B cell (primary cell): ENCODE measurements around the gene FBN2. TPM values are rescaled to one million over a fixed set of nuclear protein-coding genes. Genes with fewer than 3 reads are reported as not detected.

ENCODE experiments used
- ATAC-seq: fragments of 200-7000 bp; cut with Tn5 transposase; one replicate; pipeline ENCODE4 v1.10.0; 2021; ENCODE audit warnings: low read depth, mild to moderate bottlenecking, moderate number of reproducible peaks, moderate library complexity
- CTCF ChIA-PET: fragments of 350-600 bp; sonication (Branson Sonifier 250); formaldehyde crosslinking; loops from one replicate; lab custom pipeline; 2021; ENCODE audit warnings: antibody characterized with exemption, inconsistent platforms; lab: Charles Lee
- POLR2A ChIA-PET: fragments of 350-600 bp; sonication (Branson Sonifier 250); formaldehyde crosslinking; loops from one replicate; lab custom pipeline; 2021; ENCODE audit warnings: antibody characterized with exemption; lab: Charles Lee
- DNase-seq: peaks from one replicate; pipeline ENCODE4 v3.0.0; 2013
- H2AFZ ChIP-seq: 2 replicates; pipeline ENCODE4 v1.6.1; 2012; ENCODE audit warnings: mild to moderate bottlenecking, low read depth, low read length; ENCODE audit not compliant: insufficient read depth, poor library complexity, severe bottlenecking
- H3K27ac ChIP-seq, 2 donors: 1 replicate in 1 of 2; 2 replicates in 1 of 2; pipeline ENCODE4 v1.5.1; 2012 to 2013; ENCODE audit warnings: low read length in 2 of 2, mild to moderate bottlenecking in 2 of 2, moderate library complexity in 1 of 2
- H3K27me3 ChIP-seq, 4 experiments: fragments of 200-600 bp in 1 of 4; sonication (generic) in 1 of 4; replicated peaks in 1 of 4; 1 replicate in 2 of 4; 2 replicates in 2 of 4; pipeline versions ENCODE4 v1.6.1 to v1.7.0; 2013 to 2016; ENCODE audit warnings: low read length in 3 of 4, mild to moderate bottlenecking in 2 of 4, mixed read lengths in 1 of 4, moderate library complexity in 1 of 4; ENCODE audit not compliant: insufficient read depth in 4 of 4, control insufficient read depth in 3 of 4; ENCODE audit errors: control extremely low read depth in 1 of 4
- H3K36me3 ChIP-seq, 2 experiments: replicated peaks in 1 of 2; 1 replicate in 1 of 2; 2 replicates in 1 of 2; pipeline versions ENCODE4 v1.6.1 to v1.7.1; 2013; ENCODE audit warnings: low read length in 1 of 2; ENCODE audit not compliant: insufficient read depth in 2 of 2, control insufficient read depth in 1 of 2; ENCODE audit errors: control extremely low read depth in 1 of 2, extremely low read depth in 1 of 2
- H3K4me1 ChIP-seq, 2 donors: fragments of 200-600 bp in 1 of 2; sonication (generic) in 1 of 2; 1 replicate in 1 of 2; 2 replicates in 1 of 2; pipeline versions ENCODE4 v1.5.1 to v1.6.1; 2013 to 2017; ENCODE audit warnings: low read length in 2 of 2; ENCODE audit not compliant: control insufficient read depth in 2 of 2, insufficient read depth in 2 of 2
- H3K4me2 ChIP-seq: replicated peaks from 2 replicates; pipeline ENCODE3; 2012; ENCODE audit warnings: mild to moderate bottlenecking, low read depth, low read length; ENCODE audit not compliant: poor library complexity, severe bottlenecking
- H3K4me3 ChIP-seq, 5 experiments: fragments of 200-600 bp in 1 of 5; sonication (generic) in 1 of 5; 1 replicate in 3 of 5; 2 replicates in 2 of 5; pipeline versions ENCODE4 v1.5.1 to v1.7.0; 2011 to 2016; ENCODE audit warnings: low read length in 4 of 5, mild to moderate bottlenecking in 4 of 5, low read depth in 2 of 5, control low read depth in 1 of 5, moderate library complexity in 1 of 5; ENCODE audit not compliant: insufficient read depth in 1 of 5; ENCODE audit errors: control extremely low read depth in 1 of 5, extremely low read depth in 1 of 5
- H3K79me2 ChIP-seq: fragments of 200-600 bp; sonication (generic); one replicate; pipeline ENCODE4 v1.6.0; 2016; ENCODE audit warnings: low read length; ENCODE audit not compliant: control insufficient read depth, insufficient read depth
- H3K9ac ChIP-seq: fragments of 200-600 bp; sonication (generic); 2 replicates; pipeline ENCODE4 v1.6.1; 2017; ENCODE audit warnings: mild to moderate bottlenecking, low read length, moderate library complexity
- H3K9me3 ChIP-seq, 3 donors: one replicate each; pipeline versions ENCODE4 v1.6.1 to v1.7.1; 2013; ENCODE audit warnings: low read length in 2 of 3; ENCODE audit not compliant: control insufficient read depth in 2 of 3, insufficient read depth in 1 of 3; ENCODE audit errors: control extremely low read depth in 1 of 3
- H4K20me1 ChIP-seq: 2 replicates; pipeline ENCODE4 v1.6.0; 2012; ENCODE audit warnings: mild to moderate bottlenecking, low read length; ENCODE audit not compliant: insufficient read depth, control insufficient read depth, poor library complexity, severe bottlenecking
- H3K27ac Mint-ChIP-seq: one replicate; pipeline ENCODE4 v1.8.0; 2021; ENCODE audit warnings: mixed read lengths
- H3K27me3 Mint-ChIP-seq: one replicate; pipeline ENCODE4 v1.8.0; 2021; ENCODE audit warnings: mixed read lengths
- H3K4me1 Mint-ChIP-seq: one replicate; pipeline ENCODE4 v1.8.0; 2021; ENCODE audit warnings: mixed read lengths
- H3K4me3 Mint-ChIP-seq: one replicate; pipeline ENCODE4 v1.8.0; 2021; ENCODE audit warnings: mixed read lengths
- H3K9me3 Mint-ChIP-seq: one replicate; pipeline ENCODE4 v1.8.0; 2022; ENCODE audit warnings: mixed read lengths; ENCODE audit not compliant: insufficient read depth
- CTCF ChIP-seq: fragments of 200-600 bp; IDR thresholded peaks from one replicate; pipeline ENCODE4 v1.8.0; 2022; ENCODE audit warnings: antibody characterized with exemption, mild to moderate bottlenecking
- EZH2 ChIP-seq: IDR thresholded peaks from 2 replicates; pipeline ENCODE4 v1.6.1; 2012; ENCODE audit warnings: borderline replicate concordance, low read depth, mild to moderate bottlenecking, moderate library complexity, low read length; ENCODE audit not compliant: insufficient read depth, poor library complexity, severe bottlenecking
- WGBS: methylation state at CpG from one replicate; pipeline ENCODE4 v1.1.5; 2013; ENCODE audit warnings: missing lambda C conversion rate; ENCODE audit not compliant: insufficient coverage; 5-methylcytosine and 5-hydroxymethylcytosine counted together
- intact Hi-C: fragments of 100-400 bp; cut with micrococcal nuclease; formaldehyde crosslinking; loops from one replicate; pipeline ENCODE4 v1.10.0; 2022
- polyA plus RNA-seq: library from polyadenylated mRNA; depleted of rRNA; stranded (reverse); fragments of >200 nt; gene quantifications from 2 replicates; pipeline ENCODE4 v1.2.3, GENCODE V29; 2012
- total RNA-seq, 2 donors: library from RNA; stranded (reverse); fragments of 120-200 nt in 1 of 2; gene quantifications; 1 replicate in 1 of 2; 2 replicates in 1 of 2; pipeline versions ENCODE4 v1.2.3 to v1.2.4, GENCODE V29; 2013 to 2022

Gene FBN2
- total and polyA plus RNA-seq, 2 donors (not counting 1 experiment from before 2014, with no cell fraction given): 0.03 TPM; not detected in 1

GRCh38 chr5:128346038-128346437, 192.0 kb downstream of the FBN2 start:
- POLR2A ChIA-PET: no interaction called here
- no peak overlapping the region for H2AFZ ChIP-seq
- no peaks in the 10 kb centered on the region for H3K4me1 Mint-ChIP-seq
- ATAC-seq: no peak
- peaks cover 0 to 6% (median 0%) of the 10 kb centered on the region in 3 donors for H3K9me3 ChIP-seq
- H3K4me3 Mint-ChIP-seq: no peak overlapping the region
- H3K36me3 ChIP-seq: no peaks in the 10 kb centered on the region
- CTCF ChIA-PET: no interaction called here
- no peak for DNase-seq
- H3K9me3 Mint-ChIP-seq: no peaks in the 10 kb centered on the region
- H3K27me3 ChIP-seq: no peaks in the 10 kb centered on the region
- no peak overlapping the region for H3K4me3 ChIP-seq
- H3K4me1 ChIP-seq: no peaks in the 10 kb centered on the region
- no peak overlapping the region for H3K27ac Mint-ChIP-seq
- no peak overlapping the region for H3K4me2 ChIP-seq
- no peak overlapping the region for H3K9ac ChIP-seq
- no peaks in the 10 kb centered on the region for H3K27me3 Mint-ChIP-seq
- intact Hi-C loops: no loop called here
- no peak overlapping the region for H3K27ac ChIP-seq
- WGBS: no CpG with 5 or more reads among the region's 3 CpGs
- TF ChIP-seq EZH2 (no peak), CTCF (no peak)
- no peaks in the 10 kb centered on the region for H3K79me2 ChIP-seq
- no peaks in the 10 kb centered on the region for H4K20me1 ChIP-seq

GRCh38 chr5:128345247-128345646, 192.8 kb downstream of the FBN2 start:
- intact Hi-C loops: no loop called here
- Histone ChIP-seq H3K4me1 (no peaks in the 10 kb centered on the region), H3K27ac (no peak overlapping the region), H3K36me3 (no peaks in the 10 kb centered on the region), H3K4me3 (no peak overlapping the region), H3K27me3 (no peaks in the 10 kb centered on the region), H4K20me1 (no peaks in the 10 kb centered on the region), H3K9ac (no peak overlapping the region), H3K79me2 (no peaks in the 10 kb centered on the region), H2AFZ (no peak overlapping the region), H3K9me3 (peaks cover 0 to 6% (median 0%) of the 10 kb centered on the region in 3 donors), H3K4me2 (no peak overlapping the region)
- POLR2A ChIA-PET: no interaction called here
- ATAC-seq (no peak), DNase-seq (no peak)
- no peak for TF ChIP-seq CTCF
- TF ChIP-seq EZH2: no peak
- WGBS: 92% methylated on average over 16 of the region's 16 CpGs
- Mint-ChIP-seq H3K27me3 (no peaks in the 10 kb centered on the region), H3K4me3 (no peak overlapping the region), H3K4me1 (no peaks in the 10 kb centered on the region), H3K9me3 (no peaks in the 10 kb centered on the region), H3K27ac (no peak overlapping the region)
- CTCF ChIA-PET: no interaction called here
